ENCODE data around the gene BABAM1.
A peak's percentile ranks its signal among the peaks of the same experiment; 100 is the strongest.

The BABAM1 gene

GRCh38 chr19:17303940-17304267 lies 36.7 kb downstream of the BABAM1 start:
- no peak for DNase-seq

- no peak for DNase-seq
These were observed 37.4 kb downstream of the BABAM1 start for GRCh38 chr19:17304386-17305215.

- no peak for DNase-seq
These were observed 37.9 kb downstream of the BABAM1 start for GRCh38 chr19:17305216-17305516.

DNA sequence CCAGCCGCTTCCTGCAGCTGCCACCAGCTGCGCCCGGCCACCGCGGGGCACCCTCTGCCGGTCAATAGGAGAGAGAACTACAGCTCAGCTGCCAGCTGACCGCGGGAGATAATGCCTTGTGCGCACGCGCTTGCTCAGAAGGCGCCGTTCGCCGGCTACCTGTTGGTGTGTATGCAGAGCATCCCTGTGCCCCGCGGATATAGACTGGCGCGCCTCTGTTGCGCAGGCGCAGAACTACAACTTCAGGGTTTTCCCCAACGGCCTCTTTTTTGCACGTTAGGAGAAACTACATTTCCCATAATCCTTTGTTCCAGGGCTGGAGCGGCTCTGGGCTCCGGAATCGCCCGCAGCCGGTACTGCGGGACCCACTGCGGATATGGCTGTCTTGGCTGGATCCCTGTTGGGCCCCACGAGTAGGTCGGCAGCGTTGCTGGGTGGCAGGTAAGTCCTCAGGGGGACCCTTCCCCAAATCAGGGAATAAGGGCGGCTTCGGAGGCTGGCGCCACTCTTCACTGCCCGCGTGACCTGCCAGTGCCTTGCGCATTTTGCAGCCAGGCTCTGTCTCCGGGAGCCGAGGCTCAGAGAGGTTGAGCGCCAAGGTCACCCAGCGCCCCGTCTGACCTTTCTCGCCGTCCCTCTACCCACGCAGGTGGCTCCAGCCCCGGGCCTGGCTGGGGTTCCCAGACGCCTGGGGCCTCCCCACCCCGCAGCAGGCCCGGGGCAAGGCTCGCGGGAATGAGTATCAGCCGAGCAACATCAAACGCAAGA lies 38.5 kb downstream of the BABAM1 start, which contains the start of gene MRPL34:
Gene MRPL34 (plus strand): TSS at position 356 of the 768 bp plus-strand sequence. CDS start 21 bp downstream, at position 377.
- DNase-seq, result peak; percentile 91 to 100 (median 92)

DNA sequence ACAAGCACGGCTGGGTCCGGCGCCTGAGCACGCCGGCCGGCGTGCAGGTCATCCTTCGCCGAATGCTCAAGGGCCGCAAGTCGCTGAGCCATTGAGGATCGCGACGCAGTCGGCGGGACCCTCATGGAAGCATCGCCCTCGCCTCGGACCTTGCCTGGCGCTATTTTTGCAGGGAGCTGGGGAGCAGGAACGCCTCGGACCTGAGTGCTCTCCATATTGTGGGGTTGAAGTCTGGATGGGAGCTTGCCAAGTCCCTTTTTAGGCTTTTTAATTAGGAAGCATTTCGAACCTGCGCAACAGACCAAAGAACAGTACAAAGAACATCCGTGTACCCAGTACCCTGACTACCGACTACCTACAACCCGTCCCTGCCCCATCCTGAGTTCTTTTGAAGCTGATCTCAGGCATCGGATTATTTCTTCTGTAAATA lies 39.1 kb downstream of the BABAM1 start:
- DNase-seq, result no peak

DNA sequence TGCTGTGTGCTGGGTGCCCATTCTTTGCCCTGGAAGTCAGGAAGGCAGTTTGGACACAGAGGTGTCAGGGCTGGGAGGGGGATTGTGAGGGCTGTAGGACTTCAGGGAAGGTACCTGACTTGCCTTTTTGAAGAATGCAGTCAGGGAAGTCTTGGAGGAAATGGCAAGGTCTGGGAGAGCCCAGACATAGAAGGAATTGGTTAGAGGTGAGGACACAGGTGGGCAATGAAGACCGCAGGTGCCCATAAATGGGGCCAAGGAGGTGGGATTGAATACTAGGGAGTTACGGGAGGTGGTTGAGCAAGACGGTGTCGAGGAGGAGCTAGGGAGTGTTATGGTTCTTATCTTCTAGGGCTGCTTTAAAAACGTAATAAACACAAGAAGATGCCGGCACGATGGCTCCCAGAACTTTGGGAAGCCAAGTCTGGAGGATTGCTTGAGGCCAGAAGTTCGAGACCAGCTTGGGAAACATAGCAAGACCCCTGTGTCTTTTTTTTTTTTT lies 40.7 kb downstream of the BABAM1 start:
- no peak for DNase-seq

GRCh38 chr19:17309198-17309964 lies 42.1 kb downstream of the BABAM1 start, which contains the start of gene DDA1:
Gene DDA1 (plus strand): TSS chr19:17309563. CDS start chr19:17309655, 92 bp downstream.
- DNase-seq, result peak; percentile 97 to 100 (median 99)

GRCh38 chr19:17309965-17310461 lies 42.8 kb downstream of the BABAM1 start:
- DNase-seq, result peak in 1 of 5 donors; percentile 31

DNA sequence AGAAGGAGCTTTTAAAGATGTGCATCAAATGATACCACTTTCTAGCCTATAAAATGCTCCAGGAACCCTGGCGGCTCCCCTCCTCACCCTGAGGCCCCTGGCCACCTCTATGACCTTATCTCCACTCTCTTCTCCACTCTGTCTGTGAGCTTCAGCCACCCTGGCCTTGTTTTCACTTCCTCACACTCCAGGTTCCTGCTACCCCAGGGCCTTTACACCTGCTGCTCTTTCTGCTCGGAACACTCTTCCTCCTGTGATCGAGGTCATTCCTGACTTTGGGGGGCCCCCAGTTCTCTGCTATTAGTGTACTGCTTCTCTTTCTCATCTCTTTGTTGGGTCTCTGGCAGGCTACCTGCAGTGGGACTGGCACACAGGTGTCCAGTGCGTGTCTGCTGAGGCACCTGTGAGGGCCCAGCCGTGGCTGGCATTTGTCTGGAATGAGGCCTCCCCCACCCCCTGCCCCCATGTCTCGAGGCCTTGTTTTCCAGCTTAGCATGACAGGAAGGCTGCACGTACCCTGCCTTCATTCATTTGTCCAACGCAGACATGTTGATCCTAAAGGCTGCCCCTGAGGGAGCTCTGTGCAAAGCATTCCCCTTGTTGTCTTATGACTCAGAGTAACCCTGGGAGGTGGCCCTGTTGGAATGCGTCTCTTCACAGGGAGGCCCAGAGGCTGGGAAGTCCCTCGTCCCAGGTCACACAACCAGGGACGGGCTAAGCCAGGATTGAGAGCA lies 44.4 kb downstream of the BABAM1 start:
- DNase-seq, result no peak

GRCh38 chr19:17312189-17313113 lies 45.2 kb downstream of the BABAM1 start:
- no peak for DNase-seq

GRCh38 chr19:17314007-17314593 lies 46.9 kb downstream of the BABAM1 start:
- no peak for DNase-seq

- DNase-seq, result no peak
These were observed 51.7 kb downstream of the BABAM1 start for GRCh38 chr19:17318966-17319365.

GRCh38 chr19:17319473-17320238 lies 52.4 kb downstream of the BABAM1 start:
- no peak for DNase-seq

- DNase-seq, result no peak
These were observed 53.2 kb downstream of the BABAM1 start for GRCh38 chr19:17320435-17320834.

- no peak for DNase-seq
These were observed 54.6 kb downstream of the BABAM1 start for GRCh38 chr19:17321655-17322489.

- no peak for DNase-seq
These were observed 55.6 kb downstream of the BABAM1 start for GRCh38 chr19:17322854-17323253.

GRCh38 chr19:17323300-17323963 lies 56.2 kb downstream of the BABAM1 start:
- no peak for DNase-seq

GRCh38 chr19:17323964-17324332 lies 56.7 kb downstream of the BABAM1 start:
- DNase-seq, result no peak

All from T-helper 1 cell (primary cell).